ENCODE data around the gene NBR1. TPM values are rescaled to one million over a fixed set of nuclear protein-coding genes. Genes with fewer than 3 reads are reported as not detected.
A peak's percentile ranks its signal among the peaks of the same experiment; 100 is the strongest.
"Not testable (repeated sequence)": the region's sequence is repeated elsewhere in the genome, so short reads cannot be mapped to it uniquely, and the experiment has no call there.

NBR1 gene
- polyA plus RNA-seq, 3 donors: 40.4 to 88.5 (median 64.0) TPM

- peaks cover 27 to 44% of the 10 kb centered on the region in 2 donors for H3K36me3 Mint-ChIP-seq
- Histone ChIP-seq H4K20me1 (ENCODE audit: insufficient read depth, low read length) (no peaks in the 10 kb centered on the region), H3K79me2 (ENCODE audit: insufficient read depth, low read length) (peaks cover 48% of the 10 kb centered on the region), H3K27me3 (ENCODE audit: control insufficient read depth in 2 of 2, insufficient read depth in 2 of 2, low read length in 2 of 2) (no peaks in the 10 kb centered on the region), H3K4me3 (replicated peaks in 1 of 3; ENCODE audit: low read depth in 2 of 3, low read length in 3 of 3) (no peak overlapping the region), H3K4me2 (replicated peaks; ENCODE audit: extremely low read depth, low read length, poor library complexity, severe bottlenecking) (no peak overlapping the region), H2AFZ (ENCODE audit: insufficient read depth, low read depth, low read length, poor library complexity, severe bottlenecking) (no peak overlapping the region), H3K9ac (ENCODE audit: insufficient read depth, low read length, poor library complexity, severe bottlenecking) (peak overlapping the region; percentile 7), H3K36me3 (replicated peaks in 1 of 2; ENCODE audit: control insufficient read depth in 1 of 2, insufficient read depth in 2 of 2, low read length in 2 of 2) (peaks cover 7 to 25% of the 10 kb centered on the region in 2 donors), H3K9me3 (replicated peaks in 1 of 2; ENCODE audit: control insufficient read depth in 1 of 2, insufficient read depth in 1 of 2, low read length in 2 of 2) (no peaks in the 10 kb centered on the region), H3K27ac (ENCODE audit: low read depth in 1 of 2, low read length in 2 of 2) (peak overlapping the region in 1 of 2 donors; percentile 59), H3K4me1 (ENCODE audit: control insufficient read depth in 1 of 2, insufficient read depth in 2 of 2, low read length in 2 of 2) (peaks cover 29 to 35% of the 10 kb centered on the region in 2 donors)
- no peak for DNase-seq
- TF ChIP-seq, protein P1, sequence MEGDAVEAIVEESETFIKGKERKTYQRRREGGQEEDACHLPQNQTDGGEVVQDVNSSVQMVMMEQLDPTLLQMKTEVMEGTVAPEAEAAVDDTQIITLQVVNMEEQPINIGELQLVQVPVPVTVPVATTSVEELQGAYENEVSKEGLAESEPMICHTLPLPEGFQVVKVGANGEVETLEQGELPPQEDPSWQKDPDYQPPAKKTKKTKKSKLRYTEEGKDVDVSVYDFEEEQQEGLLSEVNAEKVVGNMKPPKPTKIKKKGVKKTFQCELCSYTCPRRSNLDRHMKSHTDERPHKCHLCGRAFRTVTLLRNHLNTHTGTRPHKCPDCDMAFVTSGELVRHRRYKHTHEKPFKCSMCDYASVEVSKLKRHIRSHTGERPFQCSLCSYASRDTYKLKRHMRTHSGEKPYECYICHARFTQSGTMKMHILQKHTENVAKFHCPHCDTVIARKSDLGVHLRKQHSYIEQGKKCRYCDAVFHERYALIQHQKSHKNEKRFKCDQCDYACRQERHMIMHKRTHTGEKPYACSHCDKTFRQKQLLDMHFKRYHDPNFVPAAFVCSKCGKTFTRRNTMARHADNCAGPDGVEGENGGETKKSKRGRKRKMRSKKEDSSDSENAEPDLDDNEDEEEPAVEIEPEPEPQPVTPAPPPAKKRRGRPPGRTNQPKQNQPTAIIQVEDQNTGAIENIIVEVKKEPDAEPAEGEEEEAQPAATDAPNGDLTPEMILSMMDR (IDR thresholded peaks at IDR 0.05): no peak
- peaks cover 0 to 4% (median 2%) of the 10 kb centered on the region in 3 donors for H3K27me3 Mint-ChIP-seq (ENCODE audit: low read depth in 3 of 3)
- 36% methylated on average over 4 of the region's 11 CpGs for WGBS (ENCODE audit: insufficient coverage)
- H3K27ac Mint-ChIP-seq: peak overlapping the region in 5 of 7 donors; percentile 45 to 76 (median 76)
- peak overlapping the region in 1 of 2 donors; percentile 67 for H3K4me3 Mint-ChIP-seq
- intact Hi-C loops (cut with micrococcal nuclease): loop anchor here (10.0 kb wide), 2 partner anchors 105 to 115 kb away; partner anchors contain the start of genes RND2 (in 1 of the 2) and VAT1 (in 1 of the 2)
- peaks cover 35% of the 10 kb centered on the region for H3K4me1 Mint-ChIP-seq
- H3K9me3 Mint-ChIP-seq: peaks cover 0 to 2% (median 0%) of the 10 kb centered on the region in 7 donors
Measured at GRCh38 chr17:43129671-43130010, 41.4 kb upstream of the NBR1 start.

DNA sequence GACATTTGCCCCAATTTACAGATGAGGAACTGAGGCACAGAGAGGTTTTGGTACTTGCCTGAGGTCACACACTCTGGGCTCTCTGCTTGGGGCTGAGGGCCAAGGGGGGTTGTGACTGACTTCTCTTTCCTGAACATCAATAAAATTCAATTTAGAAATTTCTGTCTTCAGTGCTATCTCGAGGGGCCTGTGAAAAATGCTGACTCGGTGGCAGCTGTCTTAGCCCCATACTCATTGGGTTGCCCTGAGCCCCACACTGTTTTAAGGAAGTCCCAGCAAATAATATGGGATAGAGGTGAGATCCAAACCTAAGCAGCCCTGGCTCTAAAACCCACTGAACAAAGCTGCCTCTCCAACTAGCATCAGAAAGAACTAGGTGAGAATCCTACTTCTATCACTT lies 38.9 kb upstream of the NBR1 start:
- peaks cover 29% of the 10 kb centered on the region for H3K4me1 Mint-ChIP-seq
- whole genome bisulfite sequencing (ENCODE audit: insufficient coverage): no CpG with 5 or more reads among the region's 2 CpGs
- peaks cover 0 to 2% (median 2%) of the 10 kb centered on the region in 3 donors for H3K27me3 Mint-ChIP-seq (ENCODE audit: low read depth in 3 of 3)
- intact Hi-C loops (cut with micrococcal nuclease): no loop called here
- Histone ChIP-seq H3K36me3 (replicated peaks in 1 of 2; ENCODE audit: control insufficient read depth in 1 of 2, insufficient read depth in 2 of 2, low read length in 2 of 2) (peaks cover 7 to 34% of the 10 kb centered on the region in 2 donors), H2AFZ (ENCODE audit: insufficient read depth, low read depth, low read length, poor library complexity, severe bottlenecking) (no peak overlapping the region), H3K4me3 (replicated peaks in 1 of 3; ENCODE audit: low read depth in 2 of 3, low read length in 3 of 3) (no peak overlapping the region), H3K79me2 (ENCODE audit: insufficient read depth, low read length) (peaks cover 24% of the 10 kb centered on the region), H3K9ac (ENCODE audit: insufficient read depth, low read length, poor library complexity, severe bottlenecking) (no peak overlapping the region), H3K4me1 (ENCODE audit: control insufficient read depth in 1 of 2, insufficient read depth in 2 of 2, low read length in 2 of 2) (peaks cover 18 to 19% of the 10 kb centered on the region in 2 donors), H4K20me1 (ENCODE audit: insufficient read depth, low read length) (no peaks in the 10 kb centered on the region), H3K9me3 (replicated peaks in 1 of 2; ENCODE audit: control insufficient read depth in 1 of 2, insufficient read depth in 1 of 2, low read length in 2 of 2) (no peaks in the 10 kb centered on the region), H3K27me3 (ENCODE audit: control insufficient read depth in 2 of 2, insufficient read depth in 2 of 2, low read length in 2 of 2) (no peaks in the 10 kb centered on the region), H3K4me2 (replicated peaks; ENCODE audit: extremely low read depth, low read length, poor library complexity, severe bottlenecking) (no peak overlapping the region), H3K27ac (ENCODE audit: low read depth in 1 of 2, low read length in 2 of 2) (no peak overlapping the region)
- no peak for DNase-seq
- TF ChIP-seq, protein P1 (IDR thresholded peaks at IDR 0.05): no peak
- no peak overlapping the region for H3K4me3 Mint-ChIP-seq
- H3K27ac Mint-ChIP-seq: no peak overlapping the region
- peaks cover 0 to 2% (median 0%) of the 10 kb centered on the region in 7 donors for H3K9me3 Mint-ChIP-seq
- peaks cover 33 to 50% of the 10 kb centered on the region in 2 donors for H3K36me3 Mint-ChIP-seq

DNA sequence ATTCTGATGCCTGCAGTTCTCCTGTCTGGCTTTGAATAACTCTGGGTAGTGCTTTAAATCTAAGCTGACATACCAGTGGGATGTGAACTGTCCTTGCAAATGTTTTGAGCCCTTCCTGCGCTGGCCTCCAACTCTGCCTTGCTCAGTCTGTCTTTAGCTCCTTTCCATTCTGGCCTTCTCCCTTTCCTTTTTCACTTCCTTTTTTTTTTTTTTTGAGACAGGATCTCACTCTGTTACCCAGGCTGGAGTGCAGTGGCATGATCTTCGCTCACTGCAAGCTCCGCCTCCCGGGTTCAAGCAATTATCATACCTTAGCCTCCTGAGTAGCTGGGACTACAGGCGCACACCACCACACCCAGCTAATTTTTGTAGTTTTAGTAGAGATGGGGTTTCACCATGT lies 37.6 kb upstream of the NBR1 start:
- H3K4me3 ChIP-seq (replicated peaks in 1 of 3; ENCODE audit: low read depth in 2 of 3, low read length in 3 of 3); H3K27me3 Mint-ChIP-seq (ENCODE audit: low read depth in 3 of 3); H3K4me2 ChIP-seq (replicated peaks; ENCODE audit: extremely low read depth, low read length, poor library complexity, severe bottlenecking); H2AFZ ChIP-seq (ENCODE audit: insufficient read depth, low read depth, low read length, poor library complexity, severe bottlenecking); H3K9me3 Mint-ChIP-seq; intact Hi-C loops (cut with micrococcal nuclease); H3K9ac ChIP-seq (ENCODE audit: insufficient read depth, low read length, poor library complexity, severe bottlenecking); H4K20me1 ChIP-seq (ENCODE audit: insufficient read depth, low read length); DNase-seq; H3K9me3 ChIP-seq (replicated peaks in 1 of 2; ENCODE audit: control insufficient read depth in 1 of 2, insufficient read depth in 1 of 2, low read length in 2 of 2); H3K27me3 ChIP-seq (ENCODE audit: control insufficient read depth in 2 of 2, insufficient read depth in 2 of 2, low read length in 2 of 2): not testable (repeated sequence)
- H3K79me2 ChIP-seq (ENCODE audit: insufficient read depth, low read length): peaks cover 12% of the 10 kb centered on the region
- Mint-ChIP-seq H3K36me3 (peaks cover 28 to 44% of the 10 kb centered on the region in 2 donors), H3K4me1 (peaks cover 24% of the 10 kb centered on the region), H3K27ac (peak overlapping the region in 4 of 7 donors; percentile 42 to 66 (median 53)), H3K4me3 (peak overlapping the region in 1 of 2 donors; percentile 39)
- peaks cover 6 to 29% of the 10 kb centered on the region in 2 donors for H3K36me3 ChIP-seq (replicated peaks in 1 of 2; ENCODE audit: control insufficient read depth in 1 of 2, insufficient read depth in 2 of 2, low read length in 2 of 2)
- WGBS (ENCODE audit: insufficient coverage): no CpG with 5 or more reads among the region's 5 CpGs
- H3K4me1 ChIP-seq (ENCODE audit: control insufficient read depth in 1 of 2, insufficient read depth in 2 of 2, low read length in 2 of 2): peaks cover 18 to 19% of the 10 kb centered on the region in 2 donors
- H3K27ac ChIP-seq (ENCODE audit: low read depth in 1 of 2, low read length in 2 of 2): peak overlapping the region in 1 of 2 donors; percentile 50

All from CD14-positive monocyte (primary cell).